ENCODE results near the gene CSF3. TPM values are rescaled to one million over a fixed set of nuclear protein-coding genes. Genes with fewer than 3 reads are reported as not detected.

Gene CSF3
- total RNA-seq, 6 experiments from 2014 or later, result 0.31 TPM; not detected in 5

DNA sequence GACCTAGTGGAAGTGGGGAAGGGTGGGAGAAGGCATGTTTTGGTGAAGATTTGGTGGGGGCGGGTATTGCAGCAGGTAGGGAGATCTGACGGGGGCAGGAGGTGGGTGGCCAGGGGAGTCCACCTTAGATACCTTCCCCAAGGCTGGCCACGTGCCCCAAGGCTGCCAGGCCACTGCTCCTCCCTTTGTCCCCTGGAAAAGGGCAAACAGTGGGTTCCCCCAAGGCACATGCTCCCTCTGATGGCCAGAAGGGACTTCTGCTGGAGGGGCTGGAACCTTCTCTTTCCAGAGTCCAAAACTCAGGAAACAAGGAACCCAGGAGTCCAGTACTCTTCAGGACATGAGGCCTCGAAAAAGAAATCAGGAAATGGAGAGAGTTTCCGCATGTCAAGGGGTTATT is 40.8 kb upstream of the CSF3 start:
- Histone ChIP-seq H3K27me3 (no peaks in the 10 kb centered on the region), H3K36me3 (no peaks in the 10 kb centered on the region), H3K4me3 (no peak overlapping the region), H3K9me3 (no peaks in the 10 kb centered on the region), H3K4me1 (no peaks in the 10 kb centered on the region), H3K27ac (no peak overlapping the region)
- intact Hi-C loops (cut with DNase I), result loop anchor here in 1 of 2 donors (10.0 kb wide), 1 partner anchor 220 kb away; no protein-coding TSS in a partner anchor
- no peak for DNase-seq
- no peak for ATAC-seq
- 68% methylated on average over 4 of the region's 5 CpGs for WGBS (ENCODE audit: insufficient coverage, low coverage, low lambda C conversion rate, missing lambda C conversion rate)
- no peak for TF ChIP-seq POLR2A (IDR thresholded peaks at IDR 0.05)
- TF ChIP-seq, protein P1, sequence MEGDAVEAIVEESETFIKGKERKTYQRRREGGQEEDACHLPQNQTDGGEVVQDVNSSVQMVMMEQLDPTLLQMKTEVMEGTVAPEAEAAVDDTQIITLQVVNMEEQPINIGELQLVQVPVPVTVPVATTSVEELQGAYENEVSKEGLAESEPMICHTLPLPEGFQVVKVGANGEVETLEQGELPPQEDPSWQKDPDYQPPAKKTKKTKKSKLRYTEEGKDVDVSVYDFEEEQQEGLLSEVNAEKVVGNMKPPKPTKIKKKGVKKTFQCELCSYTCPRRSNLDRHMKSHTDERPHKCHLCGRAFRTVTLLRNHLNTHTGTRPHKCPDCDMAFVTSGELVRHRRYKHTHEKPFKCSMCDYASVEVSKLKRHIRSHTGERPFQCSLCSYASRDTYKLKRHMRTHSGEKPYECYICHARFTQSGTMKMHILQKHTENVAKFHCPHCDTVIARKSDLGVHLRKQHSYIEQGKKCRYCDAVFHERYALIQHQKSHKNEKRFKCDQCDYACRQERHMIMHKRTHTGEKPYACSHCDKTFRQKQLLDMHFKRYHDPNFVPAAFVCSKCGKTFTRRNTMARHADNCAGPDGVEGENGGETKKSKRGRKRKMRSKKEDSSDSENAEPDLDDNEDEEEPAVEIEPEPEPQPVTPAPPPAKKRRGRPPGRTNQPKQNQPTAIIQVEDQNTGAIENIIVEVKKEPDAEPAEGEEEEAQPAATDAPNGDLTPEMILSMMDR (IDR thresholded peaks at IDR 0.05), result no peak

DNA sequence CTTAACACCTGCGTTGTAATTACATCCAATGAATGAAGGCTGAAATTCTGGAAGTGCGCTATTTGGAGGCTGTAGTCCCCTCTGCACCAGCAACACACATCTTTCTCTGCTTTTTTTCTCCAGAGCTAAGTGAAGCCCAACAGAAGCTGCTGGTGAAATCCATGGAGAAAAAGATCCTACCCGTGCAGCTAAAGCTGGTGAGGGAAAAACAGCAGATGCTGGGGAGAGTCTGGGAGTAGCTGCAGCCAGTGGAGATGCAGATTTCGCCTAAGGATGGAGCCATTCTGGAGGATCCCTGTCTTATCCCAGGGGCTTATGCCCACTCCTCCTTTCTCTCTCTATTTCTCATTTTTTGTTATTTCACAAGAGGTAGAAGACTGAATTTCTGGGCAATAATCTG is 39.4 kb upstream of the CSF3 start:
- Histone ChIP-seq H3K27ac (no peak overlapping the region), H3K27me3 (no peaks in the 10 kb centered on the region), H3K4me3 (no peak overlapping the region), H3K36me3 (no peaks in the 10 kb centered on the region), H3K4me1 (no peaks in the 10 kb centered on the region), H3K9me3 (no peaks in the 10 kb centered on the region)
- intact Hi-C loops (cut with DNase I), result loop anchor here in 1 of 2 donors (10.0 kb wide), 1 partner anchor 221 kb away; no protein-coding TSS in a partner anchor
- no peak for ATAC-seq
- 65% methylated on average over 4 of the region's 4 CpGs for WGBS (ENCODE audit: insufficient coverage, low coverage, low lambda C conversion rate, missing lambda C conversion rate)
- TF ChIP-seq, protein P1 (IDR thresholded peaks at IDR 0.05), result no peak
- no peak for TF ChIP-seq POLR2A (IDR thresholded peaks at IDR 0.05)
- DNase-seq, result no peak

GRCh38 chr17:39979016-39979670 is 36.1 kb upstream of the CSF3 start:
- Histone ChIP-seq H3K4me3 (no peak overlapping the region), H3K27ac (no peak overlapping the region), H3K4me1 (peaks cover 0 to 14% (median 6%) of the 10 kb centered on the region in 4 donors), H3K36me3 (peaks cover 0 to under 1% (median 0%) of the 10 kb centered on the region in 4 donors), H3K27me3 (no peaks in the 10 kb centered on the region), H3K9me3 (no peaks in the 10 kb centered on the region)
- WGBS (ENCODE audit: insufficient coverage, low coverage, low lambda C conversion rate, missing lambda C conversion rate), result 60% methylated on average over 5 of the region's 5 CpGs
- intact Hi-C loops (cut with DNase I), result loop anchor here in 1 of 2 donors (10.0 kb wide), 1 partner anchor 224 kb away; no protein-coding TSS in a partner anchor
- DNase-seq (no peak), ATAC-seq (no peak)
- TF ChIP-seq, protein P1 (IDR thresholded peaks at IDR 0.05), result no peak
- no peak for TF ChIP-seq POLR2A (IDR thresholded peaks at IDR 0.05)

DNA sequence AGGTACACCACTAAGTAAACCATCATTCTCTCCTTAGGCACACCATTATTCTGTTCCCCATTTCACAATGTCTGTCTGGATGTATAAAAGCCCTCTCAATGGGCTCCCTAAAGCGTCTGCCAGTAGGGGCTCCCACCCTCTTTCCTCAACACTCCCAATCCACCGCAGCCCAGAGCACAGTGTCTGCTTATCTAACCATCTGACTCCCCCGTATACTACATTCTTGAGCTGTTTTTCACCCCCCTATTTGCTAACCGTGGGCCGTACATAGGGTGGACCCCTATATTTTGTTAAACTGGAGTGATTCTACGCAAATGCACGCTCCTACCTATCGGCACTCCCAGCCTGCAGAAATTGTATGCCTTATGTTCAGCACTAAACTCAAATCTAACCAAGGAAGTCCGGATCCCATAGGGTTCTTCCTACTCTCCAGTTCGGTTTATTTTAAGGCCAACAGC is 35.3 kb upstream of the CSF3 start:
- TF ChIP-seq, protein P1 (IDR thresholded peaks at IDR 0.05), result no peak
- no peak for TF ChIP-seq POLR2A (IDR thresholded peaks at IDR 0.05)
- Histone ChIP-seq H3K9me3 (no peaks in the 10 kb centered on the region), H3K4me3 (peak overlapping the region; percentile 25 to 93 (median 48)), H3K27me3 (no peaks in the 10 kb centered on the region), H3K27ac (peak overlapping the region in 2 of 3 donors; percentile 21 to 57), H3K36me3 (peaks cover 0 to 8% (median 5%) of the 10 kb centered on the region in 4 donors), H3K4me1 (peaks cover 0 to 14% (median 6%) of the 10 kb centered on the region in 4 donors)
- no peak for DNase-seq
- ATAC-seq, result peak; percentile 4 to 25 (median 16)
- intact Hi-C loops (cut with DNase I), result loop anchor here in 1 of 2 donors (10.0 kb wide), 1 partner anchor 225 kb away; no protein-coding TSS in a partner anchor
- WGBS (ENCODE audit: insufficient coverage, low coverage, low lambda C conversion rate, missing lambda C conversion rate), result 2% methylated on average over 10 of the region's 10 CpGs
